ENCODE data around the gene ZCWPW1.

ZCWPW1 gene

GRCh38 chr7:100400041-100400440 lies 28.5 kb downstream of the ZCWPW1 start:
- Histone ChIP-seq H3K4me3 (ENCODE audit: low read depth, low read length) (no peak overlapping the region), H3K36me3 (ENCODE audit: control insufficient read depth, insufficient read depth, low read length) (no peaks in the 10 kb centered on the region), H3K79me2 (no peaks in the 10 kb centered on the region), H3K27ac (no peak overlapping the region), H2AFZ (no peak overlapping the region), H3K4me1 (no peaks in the 10 kb centered on the region), H3K9me3 (ENCODE audit: control insufficient read depth, low read length) (no peaks in the 10 kb centered on the region), H3K9ac (no peak overlapping the region), H3K4me2 (ENCODE audit: low read length) (no peak overlapping the region), H3K27me3 (ENCODE audit: control insufficient read depth, insufficient read depth, low read length) (no peaks in the 10 kb centered on the region)
- TF ChIP-seq, protein P1, sequence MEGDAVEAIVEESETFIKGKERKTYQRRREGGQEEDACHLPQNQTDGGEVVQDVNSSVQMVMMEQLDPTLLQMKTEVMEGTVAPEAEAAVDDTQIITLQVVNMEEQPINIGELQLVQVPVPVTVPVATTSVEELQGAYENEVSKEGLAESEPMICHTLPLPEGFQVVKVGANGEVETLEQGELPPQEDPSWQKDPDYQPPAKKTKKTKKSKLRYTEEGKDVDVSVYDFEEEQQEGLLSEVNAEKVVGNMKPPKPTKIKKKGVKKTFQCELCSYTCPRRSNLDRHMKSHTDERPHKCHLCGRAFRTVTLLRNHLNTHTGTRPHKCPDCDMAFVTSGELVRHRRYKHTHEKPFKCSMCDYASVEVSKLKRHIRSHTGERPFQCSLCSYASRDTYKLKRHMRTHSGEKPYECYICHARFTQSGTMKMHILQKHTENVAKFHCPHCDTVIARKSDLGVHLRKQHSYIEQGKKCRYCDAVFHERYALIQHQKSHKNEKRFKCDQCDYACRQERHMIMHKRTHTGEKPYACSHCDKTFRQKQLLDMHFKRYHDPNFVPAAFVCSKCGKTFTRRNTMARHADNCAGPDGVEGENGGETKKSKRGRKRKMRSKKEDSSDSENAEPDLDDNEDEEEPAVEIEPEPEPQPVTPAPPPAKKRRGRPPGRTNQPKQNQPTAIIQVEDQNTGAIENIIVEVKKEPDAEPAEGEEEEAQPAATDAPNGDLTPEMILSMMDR (IDR thresholded peaks at IDR 0.05): no peak

GRCh38 chr7:100398239-100398638 lies 30.3 kb downstream of the ZCWPW1 start:
- Histone ChIP-seq H3K4me2 (ENCODE audit: low read length) (no peak overlapping the region), H3K27me3 (ENCODE audit: control insufficient read depth, insufficient read depth, low read length) (no peaks in the 10 kb centered on the region), H3K4me3 (ENCODE audit: low read depth, low read length) (no peak overlapping the region), H3K9me3 (ENCODE audit: control insufficient read depth, low read length) (no peaks in the 10 kb centered on the region), H3K4me1 (no peaks in the 10 kb centered on the region), H3K36me3 (ENCODE audit: control insufficient read depth, insufficient read depth, low read length) (no peaks in the 10 kb centered on the region), H2AFZ (no peak overlapping the region), H3K79me2 (no peaks in the 10 kb centered on the region), H3K9ac (no peak overlapping the region), H3K27ac (no peak overlapping the region)
- TF ChIP-seq, protein P1 (IDR thresholded peaks at IDR 0.05): no peak

GRCh38 chr7:100397315-100398081 lies 31.0 kb downstream of the ZCWPW1 start:
- Histone ChIP-seq H3K4me3 (ENCODE audit: low read depth, low read length) (no peak overlapping the region), H2AFZ (no peak overlapping the region)
- TF ChIP-seq, protein P1 (IDR thresholded peaks at IDR 0.05): no peak

DNA sequence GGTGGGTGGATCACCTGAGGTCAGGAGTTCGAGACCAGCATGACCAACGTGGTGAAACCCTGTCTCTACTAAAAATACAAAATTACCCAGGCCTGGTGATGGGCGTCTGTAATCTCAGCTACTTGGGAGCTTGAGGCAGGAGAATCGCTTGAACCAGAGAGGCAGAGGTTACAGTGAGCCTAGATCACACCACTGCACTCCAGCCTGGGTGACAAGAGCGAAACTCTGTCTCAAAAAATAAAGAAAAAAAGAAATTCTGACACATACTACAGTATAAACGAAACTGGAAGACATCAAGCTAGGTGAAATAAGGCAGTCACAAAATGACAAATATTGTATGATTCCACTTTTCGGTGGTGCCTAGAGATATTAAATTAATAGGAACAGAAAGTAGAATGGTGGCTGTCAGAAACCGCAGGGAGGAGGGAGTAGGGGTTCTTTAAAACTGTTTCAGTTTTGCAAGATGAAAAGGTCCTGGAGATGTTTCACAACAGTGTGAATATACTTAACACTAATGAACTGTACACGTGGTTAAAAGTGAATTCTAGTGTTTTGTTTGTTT lies 32.0 kb downstream of the ZCWPW1 start:
- H3K9me3 ChIP-seq (ENCODE audit: control insufficient read depth, low read length): no peaks in the 10 kb centered on the region
- TF ChIP-seq, protein P1 (IDR thresholded peaks at IDR 0.05): no peak
- no peaks in the 10 kb centered on the region for H3K36me3 ChIP-seq (ENCODE audit: control insufficient read depth, insufficient read depth, low read length)
- H3K4me2 ChIP-seq (ENCODE audit: low read length): no peak overlapping the region
- H3K4me3 ChIP-seq (ENCODE audit: low read depth, low read length): no peak overlapping the region
- H3K27ac ChIP-seq: no peak overlapping the region
- H3K9ac ChIP-seq: no peak overlapping the region
- no peaks in the 10 kb centered on the region for H3K4me1 ChIP-seq
- H3K79me2 ChIP-seq: no peaks in the 10 kb centered on the region
- H3K27me3 ChIP-seq (ENCODE audit: control insufficient read depth, insufficient read depth, low read length): no peaks in the 10 kb centered on the region
- no peak overlapping the region for H2AFZ ChIP-seq

More at GRCh38 chr7:100397315-100398081, 31.0 kb downstream of the ZCWPW1 start:
- Histone ChIP-seq H3K27ac (no peak overlapping the region), H3K9ac (no peak overlapping the region), H3K9me3 (ENCODE audit: control insufficient read depth, low read length) (no peaks in the 10 kb centered on the region), H3K36me3 (ENCODE audit: control insufficient read depth, insufficient read depth, low read length) (no peaks in the 10 kb centered on the region), H3K79me2 (no peaks in the 10 kb centered on the region), H3K4me2 (ENCODE audit: low read length) (no peak overlapping the region), H3K27me3 (ENCODE audit: control insufficient read depth, insufficient read depth, low read length) (no peaks in the 10 kb centered on the region), H3K4me1 (no peaks in the 10 kb centered on the region)

Measured in parathyroid adenoma (tissue), 2 donors.